Keratinocyte (primary cell): Measurements from ENCODE around the gene NKD1. TPM values are rescaled to one million over a fixed set of nuclear protein-coding genes. Genes with fewer than 3 reads are reported as not detected.

Source experiments
- DNase-seq: peaks from one replicate; pipeline ENCODE4 v3.0.0-alpha.2; 2011; ENCODE audit warnings: low read depth, missing footprints, low spot score
- FAIRE-seq: peaks from 2 replicates; lab custom pipeline; 2011; peaks lifted over from hg19 to GRCh38; lab: Jason Lieb, UNC
- H2AFZ ChIP-seq: 2 replicates; pipeline ENCODE4 v1.6.0; 2012; ENCODE audit warnings: low read length, control low read depth, inconsistent platforms; ENCODE audit not compliant: control insufficient read depth
- H3K27ac ChIP-seq: 2 replicates; pipeline ENCODE4 v1.5.1; 2011; ENCODE audit warnings: low read length; ENCODE audit not compliant: control insufficient read depth, insufficient read depth
- H3K27me3 ChIP-seq: 3 replicates; pipeline ENCODE4 v1.6.0; 2011; ENCODE audit warnings: low read length; ENCODE audit not compliant: control insufficient read depth, insufficient read depth; ENCODE audit errors: extremely low read depth
- H3K36me3 ChIP-seq, 2 experiments: 2 replicates in 1 of 2; 3 replicates in 1 of 2; pipeline ENCODE4 v1.5.1; 2011; ENCODE audit warnings: low read length in 2 of 2, mild to moderate bottlenecking in 1 of 2; ENCODE audit not compliant: control insufficient read depth in 2 of 2, insufficient read depth in 2 of 2; ENCODE audit errors: extremely low read depth in 1 of 2
- H3K4me1 ChIP-seq: 3 replicates; pipeline ENCODE4 v1.5.1; 2011; ENCODE audit warnings: low read length; ENCODE audit not compliant: control insufficient read depth, insufficient read depth; ENCODE audit errors: extremely low read depth
- H3K4me2 ChIP-seq: 3 replicates; pipeline ENCODE4 v1.6.0; 2011; ENCODE audit warnings: low read depth, low read length; ENCODE audit not compliant: control insufficient read depth, insufficient read depth; ENCODE audit errors: extremely low read depth
- H3K4me3 ChIP-seq, 3 experiments: fragments of 200-600 bp in 1 of 3; sonication (generic) in 1 of 3; 2 replicates in 2 of 3; 3 replicates in 1 of 3; pipeline ENCODE4 v1.5.1; 2011 to 2016; ENCODE audit warnings: low read length in 3 of 3, mild to moderate bottlenecking in 3 of 3, control low read depth in 2 of 3, inconsistent platforms in 1 of 3, low read depth in 1 of 3, mixed read lengths in 1 of 3, mixed run types in 1 of 3, moderate library complexity in 1 of 3; ENCODE audit not compliant: control insufficient read depth in 2 of 3, insufficient read depth in 2 of 3; ENCODE audit errors: extremely low read depth in 1 of 3
- H3K79me2 ChIP-seq: 2 replicates; pipeline ENCODE4 v1.6.0; 2012; ENCODE audit warnings: low read length; ENCODE audit not compliant: control insufficient read depth, insufficient read depth
- H3K9ac ChIP-seq: 3 replicates; pipeline ENCODE4 v1.6.0; 2011; ENCODE audit warnings: low read length; ENCODE audit not compliant: control insufficient read depth, insufficient read depth; ENCODE audit errors: extremely low read depth
- H3K9me1 ChIP-seq: 3 replicates; pipeline ENCODE4 v1.6.0; 2011; ENCODE audit warnings: low read length; ENCODE audit not compliant: control insufficient read depth, insufficient read depth; ENCODE audit errors: extremely low read depth
- H3K9me3 ChIP-seq: 2 replicates; pipeline ENCODE4 v1.5.1; 2012; ENCODE audit warnings: low read depth, low read length; ENCODE audit not compliant: control insufficient read depth
- H4K20me1 ChIP-seq: 3 replicates; pipeline ENCODE4 v1.6.0; 2011; ENCODE audit warnings: low read length; ENCODE audit not compliant: control insufficient read depth, insufficient read depth; ENCODE audit errors: extremely low read depth
- EZH2 ChIP-seq: IDR thresholded peaks from one replicate; pipeline ENCODE4 v1.6.1; 2012; ENCODE audit warnings: inconsistent platforms, mild to moderate bottlenecking, low read length, moderate library complexity
- dilution Hi-C: fragments of 300-500 bp; cut with MboI; formaldehyde crosslinking; loops from one replicate; pipeline ENCODE4 v1.7.0; 2020; ENCODE audit warnings: low sequenced_read_pairs; ENCODE audit not compliant: extremely low pct_ligation_motif_present
- polyA plus RNA-seq, 5 experiments: library from polyadenylated mRNA; depleted of rRNA in 3 of 5; stranded (reverse) in 3 of 5; stranded (forward) in 1 of 5; unstranded in 1 of 5; fragments of >200 nt; gene quantifications; 1 replicate in 1 of 5; 2 replicates in 3 of 5; 3 replicates in 1 of 5; pipeline versions ENCODE4 v1.2.1 to v1.2.3, GENCODE V29; 2011 to 2012; ENCODE audit warnings: missing spikeins in 2 of 5, low read depth in 1 of 5, low replicate concordance in 1 of 5
- TF ChIP-seq, protein P1 (sequence below), 3 experiments: IDR thresholded peaks in 1 of 3; conservative IDR thresholded peaks in 1 of 3; optimal IDR thresholded peaks in 1 of 3; 2 replicates in 2 of 3; 3 replicates in 1 of 3; pipeline versions ENCODE3 to v1.5.1; 2011; ENCODE audit warnings: low read length in 3 of 3, mild to moderate bottlenecking in 3 of 3, moderate library complexity in 2 of 3, control low read depth in 1 of 3, inconsistent platforms in 1 of 3; ENCODE audit not compliant: insufficient read depth in 2 of 3; ENCODE audit errors: extremely low read depth in 1 of 3

NKD1 gene
- polyA plus RNA-seq, 1 donor (not counting 4 experiments of a cell fraction or from before 2014, with no cell fraction given) = 0.62 TPM

DNA sequence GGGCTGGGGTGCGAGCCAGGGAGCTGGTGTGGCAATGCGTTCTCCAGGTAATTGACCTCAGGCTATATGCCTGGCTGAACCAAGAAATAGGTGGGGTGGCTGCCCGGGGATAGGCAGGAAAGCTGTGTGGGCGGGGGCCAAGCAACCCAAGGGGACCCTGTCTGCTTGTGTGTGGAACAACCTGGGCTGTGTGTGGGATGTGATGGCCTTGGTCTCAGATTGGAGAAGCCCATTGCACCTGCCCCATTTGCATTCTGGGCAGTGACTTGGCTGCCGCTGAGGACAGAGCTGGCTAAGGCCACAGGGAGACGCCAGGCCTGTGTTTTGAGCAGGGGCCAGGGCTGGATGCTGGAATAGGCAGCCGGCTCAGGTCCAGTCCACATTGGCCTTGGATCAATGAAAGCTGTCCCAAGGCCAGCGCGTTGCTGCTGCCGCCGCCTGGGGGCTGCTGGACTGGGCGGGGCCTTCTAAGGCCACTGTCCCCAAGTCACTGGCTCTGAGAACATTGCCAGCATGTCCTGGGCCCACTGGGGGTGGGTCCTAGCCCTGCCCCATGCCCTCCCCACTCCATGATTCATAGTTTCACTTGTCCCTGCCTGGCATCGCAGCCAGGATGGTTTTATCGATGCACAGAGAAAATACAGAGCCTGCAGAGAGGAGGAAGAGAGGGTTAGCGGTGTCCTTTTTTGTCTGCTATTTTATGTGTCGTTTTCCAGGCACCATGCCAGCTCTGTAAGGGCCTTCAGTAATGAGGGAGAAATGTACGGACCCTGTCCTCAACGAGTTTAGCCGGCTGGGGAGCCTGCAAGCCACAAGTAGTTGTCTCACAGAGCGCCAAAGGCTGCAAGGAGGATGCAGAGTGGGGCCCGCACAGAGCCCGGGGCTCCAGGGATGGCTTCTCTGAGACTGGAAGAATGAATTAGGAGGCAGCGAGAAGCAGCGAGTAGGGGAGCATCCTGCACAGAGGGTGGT is 43.9 kb downstream of the NKD1 start:
- no peak overlapping the region for H3K4me3 ChIP-seq
- H2AFZ ChIP-seq = no peak overlapping the region
- no peak overlapping the region for H3K9ac ChIP-seq
- no peaks in the 10 kb centered on the region for H4K20me1 ChIP-seq
- no peak overlapping the region for H3K27ac ChIP-seq
- H3K9me1 ChIP-seq = no peaks in the 10 kb centered on the region
- H3K79me2 ChIP-seq = no peaks in the 10 kb centered on the region
- FAIRE-seq (no peak), DNase-seq (no peak)
- no peaks in the 10 kb centered on the region for H3K4me1 ChIP-seq
- no peaks in the 10 kb centered on the region for H3K27me3 ChIP-seq
- H3K4me2 ChIP-seq = no peak overlapping the region
- TF ChIP-seq, protein P1, sequence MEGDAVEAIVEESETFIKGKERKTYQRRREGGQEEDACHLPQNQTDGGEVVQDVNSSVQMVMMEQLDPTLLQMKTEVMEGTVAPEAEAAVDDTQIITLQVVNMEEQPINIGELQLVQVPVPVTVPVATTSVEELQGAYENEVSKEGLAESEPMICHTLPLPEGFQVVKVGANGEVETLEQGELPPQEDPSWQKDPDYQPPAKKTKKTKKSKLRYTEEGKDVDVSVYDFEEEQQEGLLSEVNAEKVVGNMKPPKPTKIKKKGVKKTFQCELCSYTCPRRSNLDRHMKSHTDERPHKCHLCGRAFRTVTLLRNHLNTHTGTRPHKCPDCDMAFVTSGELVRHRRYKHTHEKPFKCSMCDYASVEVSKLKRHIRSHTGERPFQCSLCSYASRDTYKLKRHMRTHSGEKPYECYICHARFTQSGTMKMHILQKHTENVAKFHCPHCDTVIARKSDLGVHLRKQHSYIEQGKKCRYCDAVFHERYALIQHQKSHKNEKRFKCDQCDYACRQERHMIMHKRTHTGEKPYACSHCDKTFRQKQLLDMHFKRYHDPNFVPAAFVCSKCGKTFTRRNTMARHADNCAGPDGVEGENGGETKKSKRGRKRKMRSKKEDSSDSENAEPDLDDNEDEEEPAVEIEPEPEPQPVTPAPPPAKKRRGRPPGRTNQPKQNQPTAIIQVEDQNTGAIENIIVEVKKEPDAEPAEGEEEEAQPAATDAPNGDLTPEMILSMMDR (optimal IDR thresholded peaks at IDR 0.05 in 1 of 3, IDR thresholded peaks at IDR 0.05 in 1 of 3, conservative IDR thresholded peaks at IDR 0.05 in 1 of 3; ENCODE audit: extremely low read depth in 1 of 3, insufficient read depth in 2 of 3, low read length in 3 of 3) = no peak
- TF ChIP-seq EZH2 = no peak
- H3K36me3 ChIP-seq = no peaks in the 10 kb centered on the region
- no peaks in the 10 kb centered on the region for H3K9me3 ChIP-seq
- dilution Hi-C loops = no loop called here

DNA sequence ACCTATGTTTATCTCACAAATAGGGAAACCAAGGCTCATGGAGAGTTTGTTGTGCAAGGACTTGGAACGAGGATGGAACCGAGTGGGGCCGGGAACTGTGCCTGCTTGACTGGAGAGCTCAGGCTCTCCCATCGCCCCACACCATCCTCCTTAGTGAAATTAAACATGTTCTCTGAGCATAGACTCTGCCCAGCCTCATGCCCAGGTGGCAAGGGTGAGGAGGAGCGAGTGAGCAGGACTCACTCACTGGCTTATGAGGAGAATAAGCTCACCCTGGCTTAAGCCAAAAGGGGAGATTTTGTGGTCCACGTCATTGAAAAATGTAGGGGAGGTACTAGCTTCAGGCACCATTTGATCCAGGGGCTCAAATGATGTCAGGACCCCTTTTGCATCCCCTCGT is 44.8 kb downstream of the NKD1 start:
- Histone ChIP-seq H4K20me1 (no peaks in the 10 kb centered on the region), H3K36me3 (no peaks in the 10 kb centered on the region), H3K4me3 (no peak overlapping the region), H3K9ac (no peak overlapping the region), H3K27me3 (no peaks in the 10 kb centered on the region), H3K9me1 (no peaks in the 10 kb centered on the region), H2AFZ (no peak overlapping the region), H3K27ac (no peak overlapping the region), H3K9me3 (no peaks in the 10 kb centered on the region), H3K4me2 (no peak overlapping the region), H3K79me2 (no peaks in the 10 kb centered on the region), H3K4me1 (no peaks in the 10 kb centered on the region)
- DNase-seq (no peak), FAIRE-seq (no peak)
- dilution Hi-C loops = no loop called here
- TF ChIP-seq, protein P1 (optimal IDR thresholded peaks at IDR 0.05 in 1 of 3, IDR thresholded peaks at IDR 0.05 in 1 of 3, conservative IDR thresholded peaks at IDR 0.05 in 1 of 3; ENCODE audit: extremely low read depth in 1 of 3, insufficient read depth in 2 of 3, low read length in 3 of 3) = no peak
- TF ChIP-seq EZH2 = no peak
